ENCODE data around the gene NAPA. TPM values are rescaled to one million over a fixed set of nuclear protein-coding genes. Genes with fewer than 3 reads are reported as not detected.

NAPA gene
- total RNA-seq = 53.6 to 56.4 TPM (median 54.7 TPM) in 3 replicates

GRCh38 chr19:47514869-47515588 lies at the start of gene NAPA:
Gene NAPA (minus strand): TSS chr19:47515063. CDS start chr19:47514940, 123 bp downstream.
- Mint-ChIP-seq H3K9me3 (no peaks in the 10 kb centered on the region), H3K4me1 (peaks cover 32% of the 10 kb centered on the region), H3K36me3 (no peaks in the 10 kb centered on the region), H3K4me3 (peak within 1 kb of the TSS; percentile 99), H3K27me3 (ENCODE audit: low read depth) (no peaks in the 10 kb centered on the region), H3K27ac (peak within 1 kb of the TSS; percentile 99)
- TF ChIP-seq, protein P1, sequence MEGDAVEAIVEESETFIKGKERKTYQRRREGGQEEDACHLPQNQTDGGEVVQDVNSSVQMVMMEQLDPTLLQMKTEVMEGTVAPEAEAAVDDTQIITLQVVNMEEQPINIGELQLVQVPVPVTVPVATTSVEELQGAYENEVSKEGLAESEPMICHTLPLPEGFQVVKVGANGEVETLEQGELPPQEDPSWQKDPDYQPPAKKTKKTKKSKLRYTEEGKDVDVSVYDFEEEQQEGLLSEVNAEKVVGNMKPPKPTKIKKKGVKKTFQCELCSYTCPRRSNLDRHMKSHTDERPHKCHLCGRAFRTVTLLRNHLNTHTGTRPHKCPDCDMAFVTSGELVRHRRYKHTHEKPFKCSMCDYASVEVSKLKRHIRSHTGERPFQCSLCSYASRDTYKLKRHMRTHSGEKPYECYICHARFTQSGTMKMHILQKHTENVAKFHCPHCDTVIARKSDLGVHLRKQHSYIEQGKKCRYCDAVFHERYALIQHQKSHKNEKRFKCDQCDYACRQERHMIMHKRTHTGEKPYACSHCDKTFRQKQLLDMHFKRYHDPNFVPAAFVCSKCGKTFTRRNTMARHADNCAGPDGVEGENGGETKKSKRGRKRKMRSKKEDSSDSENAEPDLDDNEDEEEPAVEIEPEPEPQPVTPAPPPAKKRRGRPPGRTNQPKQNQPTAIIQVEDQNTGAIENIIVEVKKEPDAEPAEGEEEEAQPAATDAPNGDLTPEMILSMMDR (IDR thresholded peaks at IDR 0.05; ENCODE audit: unreplicated experiment) = peak; percentile 100
- DNase-seq (ENCODE audit: low spot score in 2 of 2, unreplicated experiment in 2 of 2) = peak; percentile 100

DNA sequence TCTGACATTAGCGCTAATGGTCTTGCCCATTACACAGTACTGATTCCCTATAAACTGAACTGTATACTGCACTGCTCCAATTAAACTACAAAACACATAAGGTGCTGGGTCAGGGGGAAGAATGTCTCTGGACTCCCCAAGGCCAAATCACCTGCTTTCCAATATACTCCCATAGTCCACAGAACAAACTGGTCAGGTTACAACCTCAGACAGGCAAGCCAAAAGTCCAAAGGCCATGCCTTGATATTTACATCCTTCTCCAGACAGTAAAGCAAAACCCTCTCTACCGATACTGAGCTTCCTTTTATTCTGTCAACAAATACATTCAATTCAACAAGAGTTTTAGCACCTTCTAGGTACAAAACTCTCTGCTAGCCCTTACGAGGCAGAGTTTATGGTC lies 49.2 kb upstream of the NAPA start:
- no peaks in the 10 kb centered on the region for H3K9me3 Mint-ChIP-seq
- H3K4me3 Mint-ChIP-seq = no peak overlapping the region
- H3K27me3 Mint-ChIP-seq (ENCODE audit: low read depth) = no peaks in the 10 kb centered on the region
- no peaks in the 10 kb centered on the region for H3K4me1 Mint-ChIP-seq
- no peak for DNase-seq (ENCODE audit: low spot score in 2 of 2, unreplicated experiment in 2 of 2)
- H3K36me3 Mint-ChIP-seq = no peaks in the 10 kb centered on the region
- no peak overlapping the region for H3K27ac Mint-ChIP-seq
- TF ChIP-seq, protein P1 (IDR thresholded peaks at IDR 0.05; ENCODE audit: unreplicated experiment) = no peak

DNA sequence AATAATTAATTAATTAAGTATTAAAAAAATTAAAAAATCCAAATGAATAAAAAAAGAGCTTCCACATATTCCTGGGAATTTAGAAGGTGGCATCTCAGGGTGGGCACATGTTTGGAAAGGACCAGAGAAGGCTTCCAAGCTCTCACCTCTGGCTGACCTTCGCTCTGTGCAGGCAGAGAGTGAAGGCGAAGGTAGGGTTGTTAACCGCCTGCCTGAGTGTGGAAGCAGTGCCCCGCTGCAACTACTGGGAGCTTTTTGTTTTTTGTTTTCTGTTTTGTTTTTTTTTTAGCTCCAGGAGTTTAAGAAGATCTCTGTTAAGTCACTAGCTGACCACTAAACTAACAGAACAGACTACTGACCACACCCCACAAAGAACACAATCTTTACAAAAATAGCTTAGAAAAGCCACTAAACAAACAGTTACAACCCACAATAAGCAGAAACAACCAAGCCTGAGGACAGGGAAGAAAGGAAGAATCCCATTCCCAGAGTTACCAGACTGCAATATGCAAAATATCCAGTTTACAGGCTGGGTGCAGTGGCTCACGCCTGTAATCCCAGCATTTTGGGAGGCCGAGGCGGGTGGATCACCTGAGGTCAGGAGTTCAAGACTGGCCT lies 46.7 kb upstream of the NAPA start:
- TF ChIP-seq, protein P1 (IDR thresholded peaks at IDR 0.05; ENCODE audit: unreplicated experiment) = no peak
- Mint-ChIP-seq H3K36me3 (no peaks in the 10 kb centered on the region), H3K27me3 (ENCODE audit: low read depth) (no peaks in the 10 kb centered on the region), H3K4me1 (peaks cover 3% of the 10 kb centered on the region), H3K4me3 (no peak overlapping the region), H3K27ac (no peak overlapping the region), H3K9me3 (no peaks in the 10 kb centered on the region)
- no peak for DNase-seq (ENCODE audit: low spot score in 2 of 2, unreplicated experiment in 2 of 2)

DNA sequence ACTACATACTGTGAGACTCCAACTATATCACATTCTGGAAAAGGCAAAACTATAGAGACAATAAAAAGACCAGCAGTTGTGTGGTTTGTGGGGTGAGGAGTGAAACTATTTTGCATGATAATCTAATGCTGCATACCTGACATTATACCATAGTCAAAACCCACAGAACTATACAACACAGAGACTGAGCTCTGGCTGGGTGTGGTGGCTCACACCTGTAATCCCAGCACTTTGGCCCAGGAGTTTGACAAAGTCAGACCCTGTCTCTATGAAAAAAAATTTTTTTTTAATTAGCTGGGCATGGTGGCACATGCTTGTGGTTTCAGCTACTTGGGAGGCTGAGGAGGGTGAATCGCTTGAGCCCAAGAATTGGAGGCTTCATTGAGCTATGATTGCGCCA lies 46.1 kb upstream of the NAPA start:
- H3K4me1 Mint-ChIP-seq = peaks cover 3% of the 10 kb centered on the region
- no peaks in the 10 kb centered on the region for H3K9me3 Mint-ChIP-seq
- TF ChIP-seq, protein P1 (IDR thresholded peaks at IDR 0.05; ENCODE audit: unreplicated experiment) = no peak
- H3K4me3 Mint-ChIP-seq = no peak overlapping the region
- H3K36me3 Mint-ChIP-seq = no peaks in the 10 kb centered on the region
- H3K27me3 Mint-ChIP-seq (ENCODE audit: low read depth) = no peaks in the 10 kb centered on the region
- no peak for DNase-seq (ENCODE audit: low spot score in 2 of 2, unreplicated experiment in 2 of 2)
- no peak overlapping the region for H3K27ac Mint-ChIP-seq

DNA sequence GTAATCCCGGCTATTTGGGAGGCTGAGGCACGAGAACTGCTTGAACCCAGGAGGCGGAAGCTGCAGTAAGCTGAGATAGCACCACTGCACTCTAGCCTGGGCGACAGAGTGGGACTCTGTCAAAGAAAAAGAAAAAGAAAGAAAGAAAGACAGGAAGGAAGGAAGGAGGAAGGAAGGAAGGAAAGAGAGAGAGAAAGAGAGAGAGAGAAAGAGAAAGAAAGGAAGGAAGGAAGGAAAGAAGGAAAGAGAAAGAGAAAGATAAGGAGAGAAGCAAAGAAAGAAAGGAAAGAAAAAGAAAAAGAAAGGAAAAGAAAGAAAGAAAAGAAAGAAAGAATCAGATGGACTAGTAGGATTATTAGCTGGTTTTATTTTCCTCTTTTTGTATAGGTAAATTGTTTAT lies 35.3 kb upstream of the NAPA start:
- Mint-ChIP-seq H3K27me3 (ENCODE audit: low read depth) (no peaks in the 10 kb centered on the region), H3K36me3 (no peaks in the 10 kb centered on the region), H3K4me3 (no peak overlapping the region), H3K9me3 (no peaks in the 10 kb centered on the region), H3K27ac (no peak overlapping the region), H3K4me1 (peaks cover 10% of the 10 kb centered on the region)
- TF ChIP-seq, protein P1 (IDR thresholded peaks at IDR 0.05; ENCODE audit: unreplicated experiment) = no peak
- DNase-seq (ENCODE audit: low spot score in 2 of 2, unreplicated experiment in 2 of 2) = no peak

Measured in mesothelial cell of epicardium (in vitro differentiated cells).